Activated CD4-positive, alpha-beta T cell treated with anti-CD3 and anti-CD28 coated beads, Interleukin-2, amount 10 ng/mL, durations not matched to agents 7 days and 5 days (primary cell): Measurements from ENCODE around the gene FLNA. TPM values are rescaled to one million over a fixed set of nuclear protein-coding genes. Genes with fewer than 3 reads are reported as not detected.
"Not testable (repeated sequence)": the region's sequence is repeated elsewhere in the genome, so short reads cannot be mapped to it uniquely, and the experiment has no call there.

Source experiments
- CTCF ChIA-PET: fragments of 350-600 bp; sonication (Branson Sonifier 250); formaldehyde crosslinking; loops from one replicate; lab custom pipeline; 2021; ENCODE audit warnings: antibody characterized with exemption; lab: Charles Lee
- POLR2A ChIA-PET: fragments of 350-600 bp; sonication (Branson Sonifier 250); formaldehyde crosslinking; loops from one replicate; lab custom pipeline; 2021; ENCODE audit warnings: antibody characterized with exemption; lab: Charles Lee
- DNase-seq: peaks from one replicate; pipeline ENCODE4 v3.0.0-alpha.2; 2020
- H3K27ac Mint-ChIP-seq: one replicate; pipeline ENCODE4 v1.8.0; 2021; ENCODE audit warnings: mild to moderate bottlenecking, moderate library complexity, mixed read lengths
- H3K27me3 Mint-ChIP-seq: one replicate; pipeline ENCODE4 v1.8.0; 2021; ENCODE audit warnings: mixed read lengths
- H3K36me3 Mint-ChIP-seq: one replicate; pipeline ENCODE4 v1.8.0; 2021; ENCODE audit warnings: low read depth, mixed read lengths
- H3K4me1 Mint-ChIP-seq: one replicate; pipeline ENCODE4 v1.8.0; 2021; ENCODE audit warnings: mixed read lengths
- H3K4me3 Mint-ChIP-seq: one replicate; pipeline ENCODE4 v1.8.0; 2021; ENCODE audit warnings: mild to moderate bottlenecking, moderate library complexity, mixed read lengths
- H3K9me3 Mint-ChIP-seq: one replicate; pipeline ENCODE4 v1.8.0; 2021; ENCODE audit warnings: mixed read lengths
- total RNA-seq, 2 experiments: library from RNA; stranded (reverse); gene quantifications; one replicate each; pipeline ENCODE4 v1.2.3, GENCODE V29; 2021

The FLNA gene
- total RNA-seq, 2 experiments from 2014 or later, result 1,440 to 1,524 TPM

GRCh38 chrX:154396973-154397887 lies 22.8 kb upstream of the FLNA start:
- Mint-ChIP-seq H3K36me3 (peaks cover 26% of the 10 kb centered on the region), H3K27ac (peak overlapping the region; percentile 100), H3K9me3 (no peaks in the 10 kb centered on the region), H3K27me3 (no peaks in the 10 kb centered on the region), H3K4me1 (peaks cover 13% of the 10 kb centered on the region), H3K4me3 (peak overlapping the region; percentile 96)
- CTCF ChIA-PET, result interaction anchor here (0.5 to 2.8 kb wide), 4 partner anchors 16 to 127 kb away, joined by 3 to 10 read pairs (median 4); partner anchors contain the start of gene FLNA
- peak; percentile 58 for DNase-seq
- POLR2A ChIA-PET, result interaction anchor here (0.6 to 1.1 kb wide), 2 partner anchors 15 to 422 kb away, joined by 3 to 4 read pairs; no protein-coding TSS in a partner anchor

- DNase-seq, H3K9me3 Mint-ChIP-seq, H3K27me3 Mint-ChIP-seq, POLR2A ChIA-PET: not testable (repeated sequence)
- H3K27ac Mint-ChIP-seq, result peak overlapping the region; percentile 9
- H3K4me3 Mint-ChIP-seq, result peak overlapping the region; percentile 96
- peaks cover 26% of the 10 kb centered on the region for H3K36me3 Mint-ChIP-seq
- CTCF ChIA-PET, result interaction anchor here (0.9 to 2.8 kb wide), 2 partner anchors 19 to 23 kb away, joined by 3 to 10 read pairs; partner anchors contain the start of gene FLNA
- H3K4me1 Mint-ChIP-seq, result peaks cover 13% of the 10 kb centered on the region
These were observed 21.9 kb upstream of the FLNA start for GRCh38 chrX:154396363-154396762.

GRCh38 chrX:154389812-154390747 lies 15.6 kb upstream of the FLNA start:
- H3K4me3 Mint-ChIP-seq, DNase-seq, H3K36me3 Mint-ChIP-seq, H3K27ac Mint-ChIP-seq, POLR2A ChIA-PET, H3K4me1 Mint-ChIP-seq, H3K27me3 Mint-ChIP-seq, H3K9me3 Mint-ChIP-seq, CTCF ChIA-PET: not testable (repeated sequence)

- H3K27ac Mint-ChIP-seq, CTCF ChIA-PET, H3K9me3 Mint-ChIP-seq, H3K36me3 Mint-ChIP-seq, POLR2A ChIA-PET, H3K4me1 Mint-ChIP-seq, H3K27me3 Mint-ChIP-seq, DNase-seq, H3K4me3 Mint-ChIP-seq: not testable (repeated sequence)
These were observed 14.2 kb upstream of the FLNA start for GRCh38 chrX:154388649-154389048.

- H3K4me1 Mint-ChIP-seq, H3K27me3 Mint-ChIP-seq, CTCF ChIA-PET, H3K4me3 Mint-ChIP-seq, H3K27ac Mint-ChIP-seq, H3K9me3 Mint-ChIP-seq, H3K36me3 Mint-ChIP-seq, DNase-seq, POLR2A ChIA-PET: not testable (repeated sequence)
These were observed 13.7 kb upstream of the FLNA start for GRCh38 chrX:154388094-154388493.

- CTCF ChIA-PET, result interaction anchor here (1.0 to 1.5 kb wide), 2 partner anchors 11 to 21 kb away, joined by 3 to 4 read pairs; no protein-coding TSS in a partner anchor
- DNase-seq, result no peak
- Mint-ChIP-seq H3K27me3 (no peaks in the 10 kb centered on the region), H3K9me3 (no peaks in the 10 kb centered on the region), H3K36me3 (peaks cover 9% of the 10 kb centered on the region), H3K27ac (peak overlapping the region; percentile 13), H3K4me3 (no peak overlapping the region), H3K4me1 (peaks cover 14% of the 10 kb centered on the region)
- POLR2A ChIA-PET, result no interaction called here
These were observed 10.0 kb upstream of the FLNA start for GRCh38 chrX:154384284-154384892.

- ChIA-PET POLR2A (interaction anchor here (1.1 kb wide), 1 partner anchor 12 kb away, joined by 5 read pairs; no protein-coding TSS in a partner anchor), CTCF (interaction anchor here (1.0 to 1.5 kb wide), 2 partner anchors 10 to 20 kb away, joined by 3 to 4 read pairs; no protein-coding TSS in a partner anchor)
- Mint-ChIP-seq H3K4me3 (no peak overlapping the region), H3K27me3 (no peaks in the 10 kb centered on the region), H3K4me1 (peaks cover 14% of the 10 kb centered on the region), H3K36me3 (peaks cover 9% of the 10 kb centered on the region), H3K27ac (no peak overlapping the region), H3K9me3 (no peaks in the 10 kb centered on the region)
- no peak for DNase-seq
These were observed 9.2 kb upstream of the FLNA start for GRCh38 chrX:154383359-154384283.

GRCh38 chrX:154382483-154383069 lies 8.1 kb upstream of the FLNA start:
- no peak overlapping the region for H3K27ac Mint-ChIP-seq
- CTCF ChIA-PET, result interaction anchor here (1.0 kb wide), 2 partner anchors 10 to 153 kb away, joined by 3 read pairs; no protein-coding TSS in a partner anchor

GRCh38 chrX:154381271-154381670 lies 6.8 kb upstream of the FLNA start:
- Mint-ChIP-seq H3K36me3 (peaks cover 9% of the 10 kb centered on the region), H3K27me3 (no peaks in the 10 kb centered on the region), H3K4me1 (peaks cover 24% of the 10 kb centered on the region), H3K9me3 (no peaks in the 10 kb centered on the region), H3K4me3 (no peak overlapping the region), H3K27ac (no peak overlapping the region)
- ChIA-PET CTCF (interaction anchor here (0.6 to 1.0 kb wide), 2 partner anchors 8 to 16 kb away, joined by 3 to 4 read pairs; no protein-coding TSS in a partner anchor), POLR2A (no interaction called here)
- no peak for DNase-seq

More at GRCh38 chrX:154382483-154383069, 8.1 kb upstream of the FLNA start:
- POLR2A ChIA-PET, result interaction anchor here (1.1 kb wide), 1 partner anchor 11 kb away, joined by 5 read pairs; no protein-coding TSS in a partner anchor
- Mint-ChIP-seq H3K36me3 (peaks cover 9% of the 10 kb centered on the region), H3K27me3 (no peaks in the 10 kb centered on the region), H3K4me1 (peaks cover 16% of the 10 kb centered on the region), H3K9me3 (no peaks in the 10 kb centered on the region), H3K4me3 (no peak overlapping the region)
- no peak for DNase-seq

- H3K36me3 Mint-ChIP-seq, result peaks cover 9% of the 10 kb centered on the region
- ChIA-PET POLR2A (no interaction called here), CTCF (no interaction called here)
- no peak for DNase-seq
- H3K27me3 Mint-ChIP-seq, result no peaks in the 10 kb centered on the region
- peak overlapping the region; percentile 82 for H3K27ac Mint-ChIP-seq
- H3K9me3 Mint-ChIP-seq, result no peaks in the 10 kb centered on the region
- H3K4me1 Mint-ChIP-seq, result peaks cover 25% of the 10 kb centered on the region
- peak overlapping the region; percentile 79 for H3K4me3 Mint-ChIP-seq
These were observed 6.4 kb upstream of the FLNA start for GRCh38 chrX:154380787-154381186.

GRCh38 chrX:154380153-154380552 lies 5.7 kb upstream of the FLNA start:
- Mint-ChIP-seq H3K36me3 (peaks cover 9% of the 10 kb centered on the region), H3K4me1 (peaks cover 26% of the 10 kb centered on the region), H3K27me3 (no peaks in the 10 kb centered on the region), H3K9me3 (no peaks in the 10 kb centered on the region), H3K27ac (peak overlapping the region; percentile 91), H3K4me3 (peak overlapping the region; percentile 79)
- ChIA-PET POLR2A (no interaction called here), CTCF (no interaction called here)
- no peak for DNase-seq
